H1 (cell line): Measurements from ENCODE around the gene EHD4. TPM values are rescaled to one million over a fixed set of nuclear protein-coding genes. Genes with fewer than 3 reads are reported as not detected.

Experiments
- polyA plus RNA-seq, 7 experiments: library from polyadenylated mRNA; depleted of rRNA in 3 of 7; stranded (reverse) in 5 of 7; unstranded in 2 of 7; fragments of >200 nt in 5 of 7; fragments of 200-250 nt in 2 of 7; gene quantifications; 1 replicate in 5 of 7; 2 replicates in 1 of 7; 4 replicates in 1 of 7; pipeline versions ENCODE4 v1.2.1 to v1.2.3, GENCODE V29; 2011 to 2013; ENCODE audit warnings: missing spikeins in 2 of 7, mixed read lengths in 2 of 7
- total RNA-seq: library from RNA; stranded (reverse); fragmentation: NEBNext Ultra II Directional; extraction: Animal tissue kit (Norgen Biotek cat#: 25700); gene quantifications from 2 replicates; pipeline ENCODE4 v1.2.1, GENCODE V29; 2021
- TF ChIP-seq, protein P1 (sequence below): IDR thresholded peaks from 2 replicates; pipeline ENCODE4 v1.6.1; 2011; ENCODE audit warnings: low read length, improper control_type of control experiment

EHD4 gene
- total and polyA plus RNA-seq, 2 of the 8 experiments (the other 6 are each of a cell fraction or from before 2014, with no cell fraction given) = 17.5 to 24.5 TPM

DNA sequence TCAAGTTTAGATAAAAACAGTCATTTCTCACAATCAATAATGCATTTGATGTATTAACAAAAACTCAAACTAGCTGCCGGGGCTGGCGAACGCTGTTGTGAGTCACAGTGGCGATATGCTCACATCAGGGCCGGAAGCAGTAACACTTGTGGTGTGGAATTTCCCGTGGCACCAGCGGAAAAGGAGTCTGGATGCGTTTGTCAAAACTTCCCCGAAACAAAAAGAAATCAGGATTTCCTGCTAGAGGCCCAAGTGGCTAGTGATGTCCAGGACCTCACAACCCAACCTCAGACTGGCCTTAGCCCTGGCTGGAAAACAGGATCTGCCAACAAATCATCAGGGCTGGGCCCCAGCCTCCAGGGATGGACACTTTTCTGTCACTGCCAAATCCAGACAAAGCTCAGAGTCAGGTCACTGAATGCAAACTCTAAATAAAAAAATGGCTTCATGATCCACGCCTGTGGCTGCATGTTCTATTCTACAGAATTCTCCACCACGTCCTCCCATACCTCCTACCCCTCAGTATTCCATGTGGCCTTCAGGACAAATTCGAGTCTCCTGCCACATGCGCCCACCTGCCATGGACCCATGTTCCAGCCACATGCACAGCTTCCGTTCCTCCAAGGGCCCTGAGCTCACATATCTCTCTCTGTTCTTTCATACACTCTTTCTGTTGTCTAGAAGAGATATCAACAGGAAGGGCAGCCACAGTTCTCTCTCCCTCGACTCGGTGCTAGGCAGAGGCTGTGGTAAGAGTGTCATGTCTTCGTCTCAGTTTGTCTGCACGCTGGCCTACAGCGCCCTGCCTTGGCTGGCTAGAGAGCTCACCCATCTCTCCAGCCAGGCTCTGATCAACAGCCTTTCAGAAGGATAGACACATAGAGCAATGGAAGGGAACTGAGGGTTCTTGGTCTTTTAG, 35.4 kb downstream of the EHD4 start (continued):
- TF ChIP-seq, protein P1, sequence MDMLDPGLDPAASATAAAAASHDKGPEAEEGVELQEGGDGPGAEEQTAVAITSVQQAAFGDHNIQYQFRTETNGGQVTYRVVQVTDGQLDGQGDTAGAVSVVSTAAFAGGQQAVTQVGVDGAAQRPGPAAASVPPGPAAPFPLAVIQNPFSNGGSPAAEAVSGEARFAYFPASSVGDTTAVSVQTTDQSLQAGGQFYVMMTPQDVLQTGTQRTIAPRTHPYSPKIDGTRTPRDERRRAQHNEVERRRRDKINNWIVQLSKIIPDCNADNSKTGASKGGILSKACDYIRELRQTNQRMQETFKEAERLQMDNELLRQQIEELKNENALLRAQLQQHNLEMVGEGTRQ = no peak
